Measurements from ENCODE around the gene CSTF3.

Gene CSTF3

DNA sequence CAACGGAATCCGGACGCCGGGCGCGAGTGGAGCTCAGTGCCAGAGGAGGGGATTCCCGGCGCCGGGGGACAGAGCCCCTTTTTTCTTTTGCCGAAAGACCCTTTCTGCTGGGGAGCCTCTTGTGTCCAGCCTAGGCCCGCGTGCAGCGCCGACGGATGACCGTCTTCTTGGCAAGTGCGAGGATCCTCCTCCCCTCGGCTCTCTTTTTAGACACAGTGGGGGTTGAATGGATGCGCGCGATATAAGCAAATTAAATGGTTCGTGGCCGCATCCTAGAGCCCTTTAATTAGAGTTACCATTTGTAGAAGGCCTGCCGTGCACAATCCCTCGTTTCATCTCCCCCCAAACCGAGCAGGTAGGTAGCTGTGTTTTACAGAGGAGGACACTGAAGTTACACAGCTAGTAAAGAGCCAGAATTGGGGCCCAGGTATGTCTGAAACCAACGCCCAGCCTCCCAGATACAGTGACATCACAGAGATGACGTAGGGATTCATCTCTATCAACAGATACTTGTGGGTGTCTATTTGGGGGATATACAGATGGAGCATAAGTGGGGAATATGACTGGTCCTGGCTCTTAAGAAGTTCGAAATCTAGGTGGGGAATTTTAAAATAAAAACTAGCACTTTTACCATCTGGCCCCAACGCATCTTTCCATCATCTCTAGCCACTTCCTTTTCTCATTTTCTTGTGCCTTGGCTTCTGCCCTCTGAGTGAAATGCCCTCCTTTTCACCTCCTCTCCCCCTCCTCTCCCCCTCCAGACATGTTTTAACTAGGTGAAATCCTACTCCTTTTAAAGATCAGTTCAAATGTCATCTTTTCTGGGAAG, 121.0 kb downstream of the CSTF3 start:
- DNase-seq, result peak; percentile 41

DNA sequence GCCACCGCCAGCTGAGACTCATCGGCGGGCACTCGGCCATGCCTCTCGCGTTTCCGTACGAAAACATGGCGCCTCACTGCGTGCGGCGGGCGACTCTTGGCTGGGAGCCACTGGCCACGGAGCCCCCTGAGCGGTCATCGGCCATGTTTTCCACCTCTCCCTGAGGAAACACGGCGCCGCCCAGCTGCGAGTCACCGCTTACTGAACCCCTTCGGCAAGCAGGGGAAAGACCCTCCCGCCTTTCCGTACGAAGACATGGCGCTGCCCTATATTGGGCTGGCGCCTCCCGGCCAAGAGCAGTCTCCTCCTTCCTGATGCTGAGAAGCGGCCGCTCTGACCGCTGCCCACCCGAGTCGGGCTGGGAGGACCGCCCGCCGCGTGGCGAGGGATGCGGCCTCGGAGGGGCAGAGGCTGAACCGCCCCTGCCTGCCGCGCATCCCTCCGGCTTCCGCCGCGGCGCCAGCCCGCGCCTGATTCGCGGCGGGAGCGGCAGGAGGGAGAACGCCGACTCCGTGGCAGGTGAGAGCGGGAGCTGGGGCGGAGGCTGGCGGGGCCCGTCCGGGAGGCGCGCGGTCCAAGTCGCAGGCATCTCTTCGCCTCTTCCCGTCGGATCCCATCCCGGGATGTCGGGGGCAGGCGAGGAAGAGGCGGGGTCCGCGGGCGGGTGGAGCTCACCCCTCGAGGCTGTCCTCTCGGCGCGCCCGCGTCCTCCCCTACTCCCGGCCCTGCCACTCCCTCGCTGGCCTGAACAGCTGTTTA, 121.8 kb downstream of the CSTF3 start, which contains the start of gene TCP11L1:
TCP11L1 (plus strand) TSS at position 299 of the 759 bp plus-strand sequence. CDS start 4,202 bp downstream, outside the sequence.
- peak; percentile 77 for DNase-seq

DNA sequence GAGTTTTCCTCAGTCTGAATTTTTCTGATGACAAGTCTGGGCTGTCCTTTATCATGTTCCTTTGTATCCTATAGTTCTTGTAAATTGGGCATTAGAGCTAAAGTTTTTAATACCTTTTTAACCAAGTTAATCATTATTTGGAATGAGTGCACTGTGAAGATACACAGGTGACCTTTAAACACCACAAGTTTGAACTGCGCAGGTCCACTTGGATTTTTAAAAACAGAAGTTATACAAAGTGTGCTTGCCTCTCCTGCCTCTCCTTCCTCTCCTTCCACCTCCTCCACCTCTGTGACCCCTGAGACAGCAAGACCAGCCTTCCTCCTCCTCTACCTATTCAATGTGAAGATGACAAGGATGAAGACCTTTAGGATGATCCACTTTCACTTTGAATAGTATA, 126.3 kb downstream of the CSTF3 start:
- DNase-seq, result no peak

All from CD4-positive, alpha-beta T cell treated with Interferon gamma for 1 hour (primary cell).